Dedifferentiated amniotic fluid mesenchymal stem cell (primary cell): ENCODE results near the gene ANAPC4.

Experiments used
- DNase-seq: peaks from one replicate; pipeline ENCODE4 v3.0.0-alpha.2; 2016; ENCODE audit errors: extremely low spot score

Gene ANAPC4

DNA sequence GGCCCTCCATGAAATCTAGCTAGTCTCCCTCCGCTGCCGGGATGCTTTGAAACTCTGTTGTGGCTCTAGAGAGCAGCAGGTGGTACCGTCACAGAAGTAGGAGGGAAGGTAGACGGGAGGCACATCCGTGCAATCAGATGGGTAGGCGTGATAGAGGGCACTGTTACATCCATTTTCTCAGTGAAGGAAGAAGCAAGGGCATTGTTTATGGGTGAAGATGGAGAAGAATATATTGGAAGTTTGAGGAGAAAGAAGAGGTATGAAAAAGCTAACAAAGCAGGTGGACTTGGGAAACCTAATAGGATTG is 1.3 kb downstream of the ANAPC4 start:
- no peak for DNase-seq

DNA sequence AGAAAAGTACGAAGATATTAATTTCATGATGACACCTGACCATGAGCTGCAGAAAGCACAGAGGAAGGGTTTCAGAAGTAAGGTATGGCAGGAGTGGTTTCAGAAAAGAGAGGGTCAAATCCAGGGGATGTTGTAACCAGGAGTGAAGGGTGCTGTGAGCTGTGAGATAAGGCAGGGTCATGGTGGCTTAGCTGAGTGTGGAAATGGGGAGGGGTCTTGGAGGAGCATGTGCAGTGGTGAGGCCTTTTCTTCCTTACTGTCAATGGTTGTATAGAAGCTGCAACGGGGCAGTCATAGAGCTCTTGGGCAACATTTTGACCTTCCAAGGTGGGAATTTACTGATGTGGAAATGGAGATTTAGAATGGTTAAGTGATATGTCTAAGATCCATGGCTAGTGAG is 2.5 kb downstream of the ANAPC4 start:
- no peak for DNase-seq

DNA sequence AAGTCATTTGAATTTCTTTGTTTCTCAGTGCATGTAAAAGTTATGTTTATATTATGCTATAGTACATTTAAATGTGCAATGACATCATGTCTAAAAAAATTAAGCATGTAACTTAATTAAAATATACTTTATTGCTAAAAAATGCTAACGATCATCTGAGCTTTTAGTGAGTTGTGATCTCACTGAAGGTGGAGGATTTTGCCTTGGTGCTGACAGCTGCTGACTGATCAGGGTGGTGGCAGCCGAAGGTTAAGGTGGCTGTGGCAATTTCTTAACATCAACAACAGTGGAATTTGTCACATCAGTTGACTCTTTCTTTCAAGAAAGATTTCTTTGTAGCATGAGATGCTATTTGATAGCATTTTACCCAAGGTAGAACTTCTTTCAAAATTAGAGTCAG is 6.6 kb downstream of the ANAPC4 start:
- DNase-seq: no peak

DNA sequence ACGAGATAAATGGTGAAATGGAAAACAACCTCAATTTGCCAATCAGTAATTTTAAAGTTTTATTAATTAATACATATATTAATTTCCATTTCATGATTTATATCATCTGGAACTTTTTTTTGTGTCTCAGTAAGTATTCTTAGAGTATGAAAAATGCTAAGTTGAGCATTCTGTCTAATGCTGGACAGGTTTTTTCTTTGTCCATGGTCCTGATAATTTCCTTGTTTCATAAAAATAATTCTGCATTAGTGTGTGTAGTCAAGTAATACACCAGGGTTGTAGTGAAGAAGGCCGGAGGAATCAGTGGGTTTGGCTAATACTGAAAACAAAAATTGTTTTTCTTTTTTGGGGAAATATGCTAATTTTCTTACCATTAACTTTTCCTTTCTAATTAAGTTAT is 9.9 kb downstream of the ANAPC4 start:
- DNase-seq: no peak

DNA sequence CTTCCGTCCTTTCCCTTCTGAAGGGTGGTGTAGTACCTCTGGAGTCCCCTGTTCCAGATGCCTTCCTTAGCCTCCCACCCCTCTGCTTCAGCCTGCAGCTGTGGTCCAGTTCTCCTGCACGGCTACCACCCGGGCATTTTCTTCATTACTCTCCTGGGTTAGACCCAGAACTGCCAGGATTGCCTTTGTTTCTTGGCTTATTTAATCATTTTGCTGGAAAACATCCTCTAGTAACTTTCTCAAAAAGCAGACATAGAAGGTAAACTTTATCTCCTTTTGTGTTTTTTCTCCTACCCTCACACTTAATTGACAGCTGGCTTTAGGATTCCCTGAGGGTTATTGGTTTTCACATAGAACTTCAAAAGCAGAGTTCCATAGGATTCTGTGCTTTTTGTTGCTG is 20.2 kb downstream of the ANAPC4 start:
- no peak for DNase-seq

DNA sequence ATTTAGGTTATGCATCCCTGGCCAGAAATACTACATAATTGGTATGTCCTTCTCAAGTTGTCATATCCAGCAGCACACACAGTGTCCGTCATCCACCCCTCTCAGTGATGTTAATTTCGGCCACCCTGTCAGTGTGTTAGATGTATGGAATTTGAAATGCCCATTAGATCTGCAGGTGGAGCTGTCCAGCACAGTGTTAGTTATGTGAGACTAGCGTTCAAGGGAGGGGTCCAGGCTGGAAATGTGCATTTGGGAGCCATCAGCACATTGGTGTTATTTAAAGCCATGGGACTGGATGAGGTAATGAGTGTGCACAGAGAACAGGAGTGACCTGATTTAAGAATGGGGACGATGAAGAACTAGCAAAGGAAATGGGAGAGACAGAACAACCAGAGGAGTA is 22.4 kb downstream of the ANAPC4 start:
- no peak for DNase-seq

DNA sequence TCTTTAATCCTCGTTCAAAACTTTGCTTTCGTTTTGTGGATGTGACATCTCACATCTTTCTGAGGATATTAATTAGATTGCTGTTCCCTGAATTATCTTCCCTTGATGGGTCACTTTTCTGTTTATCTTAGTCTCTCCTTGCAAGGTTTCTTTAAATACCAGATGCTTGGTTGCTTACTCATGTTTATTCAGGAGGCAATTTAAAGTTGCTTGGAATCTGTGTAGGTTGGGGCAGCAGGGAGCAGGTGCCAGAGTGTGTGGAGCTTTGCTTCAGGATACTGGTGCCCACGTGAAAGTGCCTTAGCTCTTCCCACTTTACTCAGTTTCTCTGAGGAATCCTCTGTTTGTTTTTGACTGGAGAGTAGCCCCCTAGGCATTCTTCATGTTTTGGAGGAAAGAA is 24.0 kb downstream of the ANAPC4 start:
- no peak for DNase-seq

DNA sequence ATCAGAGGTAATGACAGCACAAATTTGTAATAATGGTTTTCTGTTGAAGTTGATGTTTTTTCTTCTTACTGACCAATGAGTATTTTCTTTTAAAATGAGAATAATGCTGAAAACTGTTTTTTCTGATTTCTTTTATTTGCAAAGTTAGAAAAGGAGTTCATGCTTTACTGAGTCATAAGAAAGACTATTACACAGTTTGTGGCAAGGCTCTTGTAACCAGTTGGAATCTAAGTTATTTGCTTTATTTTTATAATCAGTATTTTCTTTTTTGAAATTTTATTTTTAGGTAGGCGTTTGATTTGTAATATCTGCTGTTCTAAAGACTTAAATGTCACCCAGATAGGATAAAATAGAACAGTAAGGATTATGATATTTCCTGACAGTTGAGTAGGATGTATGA is 25.5 kb downstream of the ANAPC4 start:
- peak; percentile 64 for DNase-seq

DNA sequence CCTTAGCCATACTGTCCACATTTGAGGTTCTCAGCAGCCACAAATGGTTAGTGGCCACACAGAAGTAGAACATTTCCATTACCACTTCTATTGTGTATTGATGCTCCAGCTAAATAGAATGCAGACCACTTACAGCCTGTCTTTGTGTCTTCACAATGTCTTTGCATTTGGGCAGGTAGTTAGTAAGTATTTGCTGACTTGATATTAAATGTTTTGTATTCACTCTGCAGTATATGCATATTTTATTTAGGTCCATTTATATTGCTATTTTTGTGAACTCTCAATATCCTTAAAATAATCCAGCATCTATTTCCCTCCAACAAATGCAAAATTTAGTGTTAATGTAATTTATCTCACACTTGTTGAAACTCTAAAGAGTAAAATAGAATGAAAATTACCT is 26.6 kb downstream of the ANAPC4 start:
- DNase-seq: no peak

DNA sequence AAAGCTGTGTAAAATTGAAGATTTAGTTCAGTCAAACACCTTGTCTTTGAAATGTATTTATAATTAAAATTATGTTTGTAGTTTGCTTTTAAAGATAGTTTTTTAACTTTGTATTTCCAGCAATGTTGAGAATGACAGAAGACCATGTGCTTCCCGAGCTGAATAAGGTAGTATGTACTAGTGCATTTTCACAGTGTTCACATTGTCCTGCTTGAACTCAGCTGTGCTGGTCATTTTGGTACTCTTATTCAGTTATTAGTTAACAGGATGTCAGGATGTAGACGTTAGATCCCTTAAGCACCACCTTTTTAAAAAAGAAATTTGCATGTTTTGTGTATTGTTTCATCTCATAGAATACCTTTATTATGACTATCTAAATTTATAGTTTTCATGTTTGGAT is 28.4 kb downstream of the ANAPC4 start:
- no peak for DNase-seq

DNA sequence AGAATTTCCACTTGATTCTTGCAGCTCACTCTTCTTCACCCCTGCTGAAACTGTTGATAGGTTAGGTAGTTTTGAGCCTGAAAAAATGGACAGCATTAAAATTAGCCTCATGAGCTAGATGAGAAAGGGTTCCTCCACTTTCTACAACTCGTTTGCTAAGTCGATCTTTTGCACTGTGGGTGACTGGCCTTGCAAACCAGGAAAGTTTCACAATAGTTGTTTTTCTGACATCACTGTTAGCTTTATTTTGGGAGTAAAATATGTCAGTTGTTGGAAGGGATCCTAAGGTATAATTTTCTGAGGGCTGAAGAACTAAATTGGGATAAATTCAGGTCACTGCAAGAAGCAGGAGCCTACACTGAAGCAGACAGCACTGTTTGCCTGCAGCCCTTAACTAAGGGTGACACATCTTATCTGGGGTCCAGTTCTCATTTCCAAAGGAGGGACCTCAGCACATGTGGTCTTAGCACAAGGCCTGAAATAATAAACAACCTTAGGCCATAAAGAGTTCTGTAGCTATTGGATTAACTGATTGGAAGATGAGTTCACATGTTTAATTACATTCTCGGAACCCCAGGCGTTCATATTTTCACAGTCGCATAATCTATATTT is 29.1 kb downstream of the ANAPC4 start:
- no peak for DNase-seq

DNA sequence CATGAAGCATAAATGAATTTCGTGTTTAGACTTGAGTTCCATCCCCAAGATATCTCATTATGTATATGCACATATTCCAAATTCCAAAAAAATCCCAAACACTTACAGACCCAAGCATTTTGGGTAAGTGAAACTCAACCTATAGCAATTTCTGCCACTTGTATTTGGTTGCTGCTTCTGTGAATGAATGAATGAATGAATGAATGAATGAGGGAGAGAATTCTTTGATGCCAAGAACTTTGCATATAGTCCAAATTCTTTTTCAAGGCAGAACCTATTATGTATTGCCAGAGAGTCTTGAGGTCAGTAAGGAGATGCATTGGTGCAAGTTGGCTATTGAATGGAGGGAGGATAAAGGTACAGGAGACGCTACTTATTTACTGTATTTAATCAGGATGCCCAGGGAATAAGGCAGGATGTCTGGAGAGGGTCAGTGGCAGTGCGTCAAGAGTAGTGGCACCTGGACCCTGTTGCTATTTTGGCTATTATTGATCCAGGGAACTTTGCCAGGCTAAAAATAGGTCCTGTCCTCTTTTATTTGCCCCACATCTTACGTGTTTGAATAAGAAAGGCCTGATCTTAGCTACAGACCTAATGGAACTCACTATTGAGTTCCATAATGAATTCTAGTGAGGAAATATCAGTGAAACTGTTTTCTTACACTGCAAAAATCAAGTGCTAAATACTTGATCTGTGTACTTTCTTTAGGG is 33.9 kb downstream of the ANAPC4 start:
- DNase-seq: no peak

DNA sequence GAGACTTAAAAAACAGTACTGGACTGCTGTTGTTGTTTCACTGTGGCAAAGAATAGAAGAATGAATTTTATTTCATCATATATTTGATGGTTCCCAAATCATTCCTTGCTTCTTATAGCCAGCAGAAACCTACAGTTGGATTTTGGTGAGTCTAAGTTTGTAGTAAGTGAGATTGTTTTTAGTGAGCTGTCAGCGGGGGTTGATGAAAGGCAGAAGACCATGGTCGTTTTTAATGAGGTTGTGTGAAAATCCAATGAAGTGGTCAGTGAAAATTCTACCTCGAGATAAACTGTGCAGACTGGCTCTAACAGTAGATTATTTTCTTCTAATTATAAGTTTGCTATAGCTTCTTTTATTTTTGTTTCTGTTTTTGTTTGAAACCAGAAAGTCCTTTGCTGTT is 36.2 kb downstream of the ANAPC4 start:
- no peak for DNase-seq

DNA sequence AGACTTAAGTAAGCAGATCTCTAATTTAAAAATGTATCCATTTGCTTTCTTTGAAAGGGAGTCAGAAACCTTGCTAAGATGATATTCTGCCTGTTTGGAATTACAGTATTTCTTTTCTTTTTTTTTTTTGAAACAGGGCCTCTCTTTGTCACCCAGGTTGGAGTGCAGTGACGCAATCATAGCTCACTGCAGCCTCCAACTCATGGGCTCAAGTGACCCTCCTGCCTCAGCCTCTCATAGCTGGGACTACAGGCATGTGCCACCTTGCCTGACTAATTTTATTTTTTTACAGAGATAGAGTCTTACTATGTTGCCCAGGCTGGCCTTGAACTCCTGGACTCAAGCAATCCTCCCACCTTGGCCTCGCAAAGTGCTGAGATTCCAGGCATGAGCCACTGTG is 40.0 kb downstream of the ANAPC4 start:
- DNase-seq: no peak

DNA sequence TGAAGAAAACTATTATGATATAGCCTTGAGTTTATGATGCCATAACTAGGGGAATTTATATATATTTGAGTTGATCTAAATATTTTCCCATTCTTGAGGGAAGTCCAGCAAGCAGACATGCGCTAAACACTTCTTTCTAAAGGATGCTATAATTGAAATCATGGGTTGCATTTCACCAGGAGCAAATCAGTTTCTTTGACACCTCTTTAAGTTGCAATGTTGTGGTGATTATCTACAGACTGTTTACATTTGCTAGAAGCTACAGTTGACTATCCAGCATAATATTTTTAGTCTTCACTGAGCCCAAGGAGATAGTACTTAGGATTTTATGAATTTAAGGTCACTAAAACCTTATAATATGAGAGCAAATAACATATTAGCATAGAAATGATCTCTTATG is 43.9 kb downstream of the ANAPC4 start:
- no peak for DNase-seq

DNA sequence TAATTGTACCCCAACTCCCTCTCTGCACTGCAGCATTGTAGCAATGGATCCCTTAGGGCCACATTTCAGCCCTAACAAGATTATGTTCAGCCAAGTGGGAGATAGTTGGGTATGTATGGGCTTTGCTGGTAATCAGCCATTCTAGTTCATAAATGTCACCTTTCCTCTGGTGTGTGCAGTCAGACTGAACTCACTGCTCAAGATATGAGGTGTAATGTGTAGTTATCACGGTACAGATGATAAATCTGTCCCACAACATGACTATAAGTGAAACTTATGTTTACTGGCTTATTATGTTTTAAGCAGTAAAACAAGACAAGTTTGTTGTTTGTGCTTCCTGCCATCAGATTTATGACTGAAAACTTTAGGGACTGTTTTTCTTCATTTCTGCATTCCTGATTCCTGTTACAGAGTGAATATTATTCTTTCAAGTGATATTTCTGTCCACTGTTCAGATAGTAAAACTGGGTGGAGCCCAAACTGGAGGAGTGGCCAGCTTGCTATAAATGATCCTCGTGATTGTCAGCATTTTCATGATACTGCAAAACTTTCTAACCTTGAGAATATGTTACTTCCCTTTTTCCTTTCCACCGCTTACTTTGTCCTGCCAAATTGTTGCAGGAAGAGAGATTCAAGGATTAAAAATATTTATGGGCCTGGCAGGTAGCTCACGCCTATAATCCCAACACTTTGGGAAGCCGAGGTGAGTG is 44.9 kb downstream of the ANAPC4 start:
- no peak for DNase-seq

DNA sequence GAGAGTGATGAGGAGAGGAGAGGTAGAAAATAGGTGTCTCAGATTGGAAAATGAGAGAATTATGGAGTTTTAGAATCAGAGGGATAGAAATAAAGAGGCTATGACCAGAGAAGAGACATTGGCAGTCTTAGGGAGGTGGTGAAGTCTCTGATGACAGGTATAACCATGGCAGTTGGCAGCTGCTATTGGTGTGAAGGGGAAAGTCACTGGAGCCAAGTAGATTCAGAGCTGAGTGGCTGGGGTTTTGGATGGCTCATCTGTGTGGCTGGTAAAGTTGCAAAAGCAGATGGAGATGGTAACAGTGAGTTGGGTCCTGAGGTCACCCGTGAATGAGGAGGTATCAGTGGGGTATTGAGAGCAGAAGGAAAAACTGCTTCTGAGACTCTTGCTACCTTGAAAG is 46.5 kb downstream of the ANAPC4 start:
- no peak for DNase-seq

DNA sequence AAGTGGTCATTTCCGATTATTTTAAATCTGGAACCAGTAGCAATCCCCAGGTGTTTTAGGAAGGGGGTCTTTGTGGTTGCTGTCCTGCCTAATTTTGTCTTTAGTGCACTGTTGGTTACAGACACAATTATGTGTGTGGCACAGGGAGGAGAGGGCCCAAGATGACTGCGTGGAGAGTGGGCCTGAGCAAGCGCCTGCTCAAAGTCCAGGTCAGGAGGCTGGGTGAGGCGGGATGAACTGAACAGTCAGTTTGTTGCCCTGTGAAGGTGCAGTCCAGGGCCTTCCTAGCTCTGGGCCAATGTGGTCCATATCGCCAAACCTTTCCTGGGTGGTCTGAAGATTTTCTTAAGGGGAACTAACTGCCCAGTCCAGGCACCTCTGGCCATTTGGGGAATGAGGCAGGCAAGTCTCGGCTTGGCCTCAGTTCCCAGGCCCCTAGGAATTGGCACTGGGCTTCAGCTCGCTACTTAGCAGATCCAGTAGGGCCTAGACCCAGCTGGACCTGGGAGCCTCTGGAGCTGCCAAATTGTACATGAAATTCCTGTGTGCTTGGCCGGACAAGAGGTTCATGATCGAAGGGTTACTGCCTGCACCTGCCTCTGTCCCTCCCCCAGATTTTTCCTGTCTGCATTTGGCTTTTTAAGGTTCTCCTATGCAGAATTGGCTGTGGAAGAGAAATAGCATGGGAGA is 47.6 kb downstream of the ANAPC4 start:
- no peak for DNase-seq

DNA sequence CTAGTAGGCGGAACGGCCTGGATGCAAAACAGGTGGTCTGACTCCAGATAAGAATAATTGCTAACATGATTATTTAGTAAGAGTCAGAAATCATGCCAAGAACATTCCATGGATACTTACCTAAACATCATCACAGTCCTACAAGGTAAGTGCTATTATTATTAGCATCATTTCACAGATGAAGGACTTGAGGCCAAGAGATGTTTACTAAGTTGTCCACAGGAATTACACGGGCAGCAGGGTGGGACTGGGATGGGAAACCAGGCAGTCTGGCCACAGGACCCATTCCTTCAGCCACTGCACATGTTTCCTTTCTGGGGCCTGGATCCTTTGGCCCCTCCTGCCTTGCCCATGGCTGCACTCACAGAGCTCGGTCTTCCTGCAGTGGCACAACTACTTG is 48.3 kb downstream of the ANAPC4 start:
- DNase-seq: no peak

DNA sequence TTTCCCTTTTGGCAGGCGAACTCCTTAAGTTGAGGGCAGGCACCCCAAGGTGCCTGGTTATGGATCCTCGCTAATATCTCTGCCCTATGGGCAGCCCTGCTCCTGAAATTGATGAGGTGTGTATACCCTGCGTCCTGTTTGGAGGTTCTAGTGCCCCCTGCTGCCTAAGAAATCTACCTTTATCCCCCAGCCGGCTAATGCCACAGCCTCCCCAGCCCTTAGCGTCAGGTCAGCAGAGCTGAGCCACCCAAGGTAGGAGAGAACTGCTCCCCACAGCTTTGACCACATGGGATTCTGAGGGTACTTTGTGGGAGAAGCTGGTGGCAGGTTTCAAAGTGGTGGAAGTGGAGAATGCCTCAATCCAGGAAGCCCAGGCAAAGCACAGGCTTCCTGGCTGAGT is 50.8 kb downstream of the ANAPC4 start:
- no peak for DNase-seq

DNA sequence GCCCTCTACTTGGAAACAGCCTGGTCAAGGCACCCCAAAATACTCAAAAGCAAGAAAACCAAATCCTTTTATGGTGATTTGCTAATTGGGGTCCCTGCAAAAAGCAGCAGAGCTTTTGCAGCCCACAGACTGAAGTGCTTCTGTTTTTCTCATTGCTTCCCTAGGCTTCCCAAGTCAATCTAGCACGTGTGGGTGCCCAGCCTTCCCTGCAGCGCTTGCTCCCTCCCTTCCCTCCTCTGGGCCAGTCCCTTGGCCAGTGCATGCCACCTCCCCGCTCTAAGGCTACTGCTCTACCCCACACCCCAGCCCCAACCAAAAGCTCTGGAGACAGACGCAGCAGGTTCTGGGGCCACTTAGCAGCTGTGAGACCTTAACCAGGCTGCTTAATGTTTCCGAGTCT is 53.6 kb downstream of the ANAPC4 start:
- DNase-seq: no peak

DNA sequence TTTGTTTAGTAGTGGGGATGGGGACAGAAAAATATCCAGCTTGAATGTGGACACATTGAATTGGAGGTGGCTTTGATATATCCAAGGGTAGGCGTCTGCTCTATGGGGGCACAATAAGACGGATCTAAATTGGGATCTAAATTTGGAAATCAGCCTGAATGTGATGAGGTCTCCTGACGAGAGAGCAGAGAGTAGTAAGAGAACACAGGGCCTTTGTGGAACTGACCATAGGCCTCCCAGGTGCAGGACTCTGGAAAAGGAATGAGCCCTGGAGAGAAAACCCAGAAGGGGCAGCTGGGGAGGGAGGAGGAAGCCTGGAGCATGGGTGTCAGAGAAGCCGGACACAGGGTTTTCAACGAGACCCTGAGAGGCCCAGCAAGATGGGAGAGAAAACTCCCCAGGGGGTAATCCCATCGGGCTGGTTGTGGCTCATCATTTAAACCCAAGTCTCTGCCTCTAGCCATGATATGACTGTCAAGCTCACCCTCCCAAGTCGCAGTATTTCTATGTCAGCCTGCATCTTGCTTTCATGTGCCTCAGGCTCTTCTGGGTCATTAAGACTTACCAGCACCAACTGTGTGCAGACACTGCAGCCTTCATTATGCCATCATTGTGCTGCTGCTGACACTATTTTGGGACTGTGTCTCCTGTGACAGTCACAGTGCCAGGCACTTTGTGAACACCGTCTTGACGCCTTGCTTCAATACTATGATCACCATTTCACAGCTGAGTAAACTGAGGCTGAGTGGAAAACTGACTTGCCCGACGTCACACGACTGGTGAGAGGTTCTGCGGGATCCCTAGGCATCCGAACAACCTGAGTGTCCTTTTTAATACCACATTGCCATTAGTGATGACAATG is 57.1 kb downstream of the ANAPC4 start:
- DNase-seq: no peak
